ENCODE data around the gene THSD1. TPM values are rescaled to one million over a fixed set of nuclear protein-coding genes. Genes with fewer than 3 reads are reported as not detected.

The THSD1 gene
- total RNA-seq, result 34.4 and 54.3 TPM in 2 replicates

GRCh38 chr13:52405767-52406494 is at the start of gene THSD1:
Gene THSD1 (minus strand): TSS chr13:52406172. CDS start chr13:52402600, 3,572 bp downstream.

GRCh38 chr13:52454820-52455676 is 49.1 kb upstream of the THSD1 start, which contains the start of gene CKAP2:
Gene CKAP2 (plus strand): TSS chr13:52455478. CDS start chr13:52455557, 79 bp downstream.

GRCh38 chr13:52450012-52450792 is 44.2 kb upstream of the THSD1 start, which contains the start of gene VPS36:
Gene VPS36 (minus strand): TSS chr13:52450634. CDS start chr13:52450594, 40 bp downstream.

Other genes with a start within 250 kb of the THSD1 start
- gene NEK3, start 246.6 kb downstream of the THSD1 start, total RNA-seq, result 13.5 and 17.5 TPM in 2 replicates
- gene VPS36, start 44.5 kb upstream of the THSD1 start, total RNA-seq, result 15.9 and 24.5 TPM in 2 replicates
- gene CKAP2, start 49.3 kb upstream of the THSD1 start, total RNA-seq, result 22.7 and 36.2 TPM in 2 replicates
- gene HNRNPA1L2, start 236.3 kb upstream of the THSD1 start, total RNA-seq, result 2.9 and 3.2 TPM in 2 replicates
- 57.8 and 93.9 TPM in 2 replicates for gene SUGT1, start 246.7 kb upstream of the THSD1 start, total RNA-seq